Calu3 (cell line): ENCODE data around the gene ADAMTS17. TPM values are rescaled to one million over a fixed set of nuclear protein-coding genes. Genes with fewer than 3 reads are reported as not detected.

Experiments
- BruUV-seq: library from RNA; stranded (reverse); fragments of 400-500 nt; replicated peaks from 2 replicates; lab custom pipeline; 2021; lab: Mats Ljungman, UMichigan
- CTCF ChIA-PET: fragments of 300-600 bp; sonication (Branson Sonifier 250); formaldehyde crosslinking; loops from one replicate; lab custom pipeline; 2022; ENCODE audit warnings: antibody characterized with exemption; lab: Charles Lee
- DNase-seq: peaks from one replicate; pipeline ENCODE4 v3.0.0; 2022
- H3K27ac Mint-ChIP-seq: one replicate; pipeline ENCODE4 v1.8.0; 2022; ENCODE audit warnings: mixed read lengths; ENCODE audit not compliant: unreplicated experiment
- H3K27me3 Mint-ChIP-seq: one replicate; pipeline ENCODE4 v1.8.0; 2022; ENCODE audit warnings: mixed read lengths; ENCODE audit not compliant: unreplicated experiment
- H3K36me3 Mint-ChIP-seq: one replicate; pipeline ENCODE4 v1.8.0; 2022; ENCODE audit warnings: mild to moderate bottlenecking, moderate library complexity, mixed read lengths; ENCODE audit not compliant: insufficient read depth, unreplicated experiment
- H3K4me1 Mint-ChIP-seq: one replicate; pipeline ENCODE4 v1.8.0; 2022; ENCODE audit warnings: mild to moderate bottlenecking, low read depth, mixed read lengths; ENCODE audit not compliant: unreplicated experiment
- H3K4me3 Mint-ChIP-seq: one replicate; pipeline ENCODE4 v1.8.0; 2022; ENCODE audit warnings: mild to moderate bottlenecking, low read depth, moderate library complexity, mixed read lengths; ENCODE audit not compliant: unreplicated experiment
- H3K9me3 Mint-ChIP-seq: one replicate; pipeline ENCODE4 v1.8.0; 2022; ENCODE audit warnings: low read depth, mixed read lengths; ENCODE audit not compliant: unreplicated experiment
- intact Hi-C: fragments of 100-400 bp; cut with micrococcal nuclease; formaldehyde crosslinking; loops from one replicate; pipeline ENCODE4 v1.10.0; 2022; ENCODE audit not compliant: unreplicated experiment
- total RNA-seq: library from RNA; stranded (reverse); gene quantifications from 2 replicates; pipeline ENCODE4 v1.2.3, GENCODE V29; 2022
- TF ChIP-seq, protein P1 (sequence below): fragments of 200-600 bp; IDR thresholded peaks from one replicate; pipeline ENCODE4 v1.8.0; 2022; ENCODE audit warnings: antibody characterized with exemption; ENCODE audit not compliant: unreplicated experiment

ADAMTS17 gene
- total RNA-seq, 1 experiment from 2014 or later = 3.5 TPM

DNA sequence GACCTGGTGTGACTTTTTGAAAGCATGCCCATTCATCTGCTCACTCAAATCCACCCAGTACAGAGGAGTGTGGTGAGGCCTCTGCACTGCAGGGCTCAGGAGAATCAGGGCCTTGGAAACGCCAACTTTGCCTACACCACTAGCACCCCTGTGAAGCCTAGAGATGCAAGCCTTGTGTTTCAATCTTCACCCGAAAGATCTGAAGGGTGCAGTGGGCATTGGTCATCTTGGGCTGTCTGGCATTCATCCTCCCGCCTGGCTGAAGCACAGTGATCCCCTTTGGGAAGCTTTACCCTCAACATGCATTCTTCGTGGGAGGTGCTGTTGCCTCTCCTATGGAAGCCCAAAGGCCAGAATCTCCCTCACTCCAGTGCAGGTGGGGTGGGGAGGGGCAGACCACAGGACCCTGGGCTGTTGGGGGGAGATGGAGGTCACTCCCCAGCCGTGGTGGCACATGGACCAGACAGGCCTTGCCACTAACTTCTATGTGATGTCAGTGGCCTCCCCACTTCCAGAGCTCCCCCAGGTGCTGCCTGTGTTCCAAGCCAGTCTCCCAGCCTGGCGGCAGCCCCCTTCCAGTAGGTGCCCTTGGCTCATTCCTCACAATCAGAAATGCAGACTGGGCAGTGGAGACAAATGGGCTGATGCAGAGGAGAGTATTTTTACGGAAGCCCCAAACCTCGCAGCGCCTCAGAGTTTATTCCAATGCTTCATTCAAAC is 92.5 kb downstream of the ADAMTS17 start:
- Mint-ChIP-seq H3K27me3 (no peaks in the 10 kb centered on the region), H3K4me1 (no peaks in the 10 kb centered on the region), H3K9me3 (peaks cover 5% of the 10 kb centered on the region), H3K36me3 (no peaks in the 10 kb centered on the region), H3K27ac (no peak overlapping the region), H3K4me3 (no peak overlapping the region)
- intact Hi-C loops = no loop called here
- CTCF ChIA-PET = no interaction called here
- no TSS peak for BruUV-seq
- TF ChIP-seq, protein P1, sequence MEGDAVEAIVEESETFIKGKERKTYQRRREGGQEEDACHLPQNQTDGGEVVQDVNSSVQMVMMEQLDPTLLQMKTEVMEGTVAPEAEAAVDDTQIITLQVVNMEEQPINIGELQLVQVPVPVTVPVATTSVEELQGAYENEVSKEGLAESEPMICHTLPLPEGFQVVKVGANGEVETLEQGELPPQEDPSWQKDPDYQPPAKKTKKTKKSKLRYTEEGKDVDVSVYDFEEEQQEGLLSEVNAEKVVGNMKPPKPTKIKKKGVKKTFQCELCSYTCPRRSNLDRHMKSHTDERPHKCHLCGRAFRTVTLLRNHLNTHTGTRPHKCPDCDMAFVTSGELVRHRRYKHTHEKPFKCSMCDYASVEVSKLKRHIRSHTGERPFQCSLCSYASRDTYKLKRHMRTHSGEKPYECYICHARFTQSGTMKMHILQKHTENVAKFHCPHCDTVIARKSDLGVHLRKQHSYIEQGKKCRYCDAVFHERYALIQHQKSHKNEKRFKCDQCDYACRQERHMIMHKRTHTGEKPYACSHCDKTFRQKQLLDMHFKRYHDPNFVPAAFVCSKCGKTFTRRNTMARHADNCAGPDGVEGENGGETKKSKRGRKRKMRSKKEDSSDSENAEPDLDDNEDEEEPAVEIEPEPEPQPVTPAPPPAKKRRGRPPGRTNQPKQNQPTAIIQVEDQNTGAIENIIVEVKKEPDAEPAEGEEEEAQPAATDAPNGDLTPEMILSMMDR = no peak
- DNase-seq = no peak

DNA sequence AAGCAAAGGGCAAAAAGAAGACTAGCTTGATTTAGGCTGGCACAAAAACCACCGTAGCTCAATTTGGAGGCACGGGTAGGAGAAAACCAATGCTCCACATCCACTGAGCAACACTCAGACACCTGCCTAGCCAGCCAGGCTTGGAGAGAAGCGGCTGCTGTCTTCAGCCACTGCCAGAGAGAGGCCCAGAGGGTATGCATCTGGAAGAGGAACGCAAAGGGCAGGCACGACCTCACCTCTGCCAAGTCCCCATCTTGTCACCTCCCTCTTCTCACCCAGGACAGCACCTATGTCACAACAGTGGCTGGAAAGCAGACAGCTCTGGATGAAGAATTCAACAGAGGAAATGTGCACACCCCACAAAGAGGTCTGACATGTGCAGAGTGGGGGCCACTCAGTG is 93.5 kb downstream of the ADAMTS17 start:
- no peaks in the 10 kb centered on the region for H3K27me3 Mint-ChIP-seq
- DNase-seq = no peak
- peaks cover 5% of the 10 kb centered on the region for H3K9me3 Mint-ChIP-seq
- BruUV-seq = no TSS peak
- intact Hi-C loops = no loop called here
- H3K36me3 Mint-ChIP-seq = no peaks in the 10 kb centered on the region
- no peak overlapping the region for H3K4me3 Mint-ChIP-seq
- CTCF ChIA-PET = no interaction called here
- no peaks in the 10 kb centered on the region for H3K4me1 Mint-ChIP-seq
- no peak overlapping the region for H3K27ac Mint-ChIP-seq
- TF ChIP-seq, protein P1 = no peak

- H3K9me3 Mint-ChIP-seq = peaks cover 9% of the 10 kb centered on the region
- H3K27me3 Mint-ChIP-seq = no peaks in the 10 kb centered on the region
- BruUV-seq = no TSS peak
- intact Hi-C loops = no loop called here
- H3K27ac Mint-ChIP-seq = no peak overlapping the region
- H3K36me3 Mint-ChIP-seq = no peaks in the 10 kb centered on the region
- H3K4me3 Mint-ChIP-seq = no peak overlapping the region
- TF ChIP-seq, protein P1 = no peak
- CTCF ChIA-PET = no interaction called here
- no peak for DNase-seq
- H3K4me1 Mint-ChIP-seq = no peaks in the 10 kb centered on the region
Measured at GRCh38 chr15:100247228-100248225, 94.2 kb downstream of the ADAMTS17 start.

DNA sequence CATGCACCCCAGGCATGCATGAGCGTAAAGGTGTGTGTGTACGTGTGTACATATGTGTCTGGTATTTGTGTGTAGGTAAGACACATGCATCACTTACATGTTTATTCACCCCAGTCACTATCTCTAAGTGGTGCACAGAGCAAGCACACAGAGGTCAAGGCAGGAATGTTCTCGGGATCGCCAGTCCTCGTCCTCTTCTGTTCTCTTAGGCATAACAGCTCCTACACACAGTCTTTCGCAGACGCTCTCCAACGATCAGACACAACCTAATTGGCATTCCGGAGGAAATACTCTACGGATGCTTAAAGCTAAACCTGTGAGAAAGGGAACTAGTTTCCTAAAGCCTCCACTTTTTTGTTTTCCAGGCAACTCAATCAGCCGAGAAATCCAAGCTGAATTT is 95.9 kb downstream of the ADAMTS17 start:
- no peak overlapping the region for H3K27ac Mint-ChIP-seq
- H3K27me3 Mint-ChIP-seq = no peaks in the 10 kb centered on the region
- H3K4me1 Mint-ChIP-seq = no peaks in the 10 kb centered on the region
- intact Hi-C loops = no loop called here
- TF ChIP-seq, protein P1 = no peak
- peaks cover 10% of the 10 kb centered on the region for H3K9me3 Mint-ChIP-seq
- no peak for DNase-seq
- CTCF ChIA-PET = no interaction called here
- no peak overlapping the region for H3K4me3 Mint-ChIP-seq
- no TSS peak for BruUV-seq
- no peaks in the 10 kb centered on the region for H3K36me3 Mint-ChIP-seq
